DND-41 (cell line): ENCODE measurements around the gene LRRC55.

Experiments
- CTCF ChIP-seq: IDR thresholded peaks from 2 replicates; pipeline ENCODE4 v1.5.1; 2012; ENCODE audit warnings: borderline replicate concordance, low read length, moderate library complexity, mild to moderate bottlenecking; ENCODE audit not compliant: poor library complexity, severe bottlenecking; ENCODE audit errors: extremely low read depth
- EZH2 ChIP-seq: IDR thresholded peaks from 3 replicates; pipeline ENCODE4 v1.6.1; 2012; ENCODE audit warnings: borderline replicate concordance, low read depth, mild to moderate bottlenecking, moderate library complexity, low read length, inconsistent platforms; ENCODE audit not compliant: severe bottlenecking

- no peak for TF ChIP-seq CTCF
- no peak for TF ChIP-seq EZH2
Measured at GRCh38 chr11:57214098-57214417, 32.3 kb downstream of the LRRC55 start.
